ENCODE data around the gene NRM.
"Not testable (repeated sequence)": the region's sequence is repeated elsewhere in the genome, so short reads cannot be mapped to it uniquely, and the experiment has no call there.

Gene NRM

GRCh38 chr6:30672445-30673253, 18.1 kb downstream of the NRM start, which contains the start of gene DHX16:
Gene DHX16, minus strand, starts transcription at chr6:30673006. Its CDS starts 165 bp downstream, at chr6:30672841.
- DNase-seq, result peak in 55 of 56 donors; percentile 34 to 95 (median 79)

GRCh38 chr6:30670760-30671527, 19.8 kb downstream of the NRM start:
- DNase-seq, result no peak

- DNase-seq, result not testable (repeated sequence)
Observed at GRCh38 chr6:30666300-30666699, 24.5 kb downstream of the NRM start.

GRCh38 chr6:30664994-30665767, 25.6 kb downstream of the NRM start:
- DNase-seq, result no peak

GRCh38 chr6:30657922-30658321, 32.9 kb downstream of the NRM start:
- not testable (repeated sequence) for DNase-seq

- no peak for DNase-seq
Observed at GRCh38 chr6:30657454-30657853, 33.3 kb downstream of the NRM start.

- DNase-seq, result peak in 4 of 56 donors; percentile 4 to 14 (median 9)
Observed at GRCh38 chr6:30656513-30656912, 34.3 kb downstream of the NRM start.

GRCh38 chr6:30655743-30656094, 35.1 kb downstream of the NRM start:
- no peak for DNase-seq

- DNase-seq, result no peak
Observed at GRCh38 chr6:30654798-30655742, 35.7 kb downstream of the NRM start.

GRCh38 chr6:30651143-30651542, 39.6 kb downstream of the NRM start:
- DNase-seq, result no peak

GRCh38 chr6:30647242-30648116, 43.3 kb downstream of the NRM start:
- peak in 49 of 56 donors; percentile 24 to 92 (median 71) for DNase-seq

- peak; percentile 42 to 97 (median 87) for DNase-seq
Observed at GRCh38 chr6:30646450-30647241, 44.1 kb downstream of the NRM start, which contains the start of gene C6orf136. Gene C6orf136, plus strand, starts transcription at chr6:30647133. Its CDS starts 99 bp downstream, at chr6:30647232.

GRCh38 chr6:30645989-30646388, 44.8 kb downstream of the NRM start:
- no peak for DNase-seq

- DNase-seq, result no peak
Observed at GRCh38 chr6:30644769-30645168, 46.0 kb downstream of the NRM start.

GRCh38 chr6:30643656-30644055, 47.1 kb downstream of the NRM start:
- DNase-seq, result no peak

GRCh38 chr6:30641048-30641447, 49.7 kb downstream of the NRM start:
- DNase-seq, result no peak

GRCh38 chr6:30640481-30640880, 50.3 kb downstream of the NRM start:
- no peak for DNase-seq
